Natural killer cell (primary cell): ENCODE measurements around the gene SLC39A3. TPM values are rescaled to one million over a fixed set of nuclear protein-coding genes. Genes with fewer than 3 reads are reported as not detected.

Experiments used
- ATAC-seq, 3 donors: fragments of 150-1000 bp in 2 of 3; fragments of 200-7000 bp in 1 of 3; cut with Tn5 transposase; 1 replicate in 1 of 3; 2 replicates in 2 of 3; pipeline ENCODE4 v1.10.0; 2021; ENCODE audit warnings: mild to moderate bottlenecking in 2 of 3, moderate library complexity in 2 of 3
- DNase-seq, 2 donors: peaks; one replicate each; pipeline versions ENCODE4 v3.0.0 to v3.0.0-alpha.2; 2013 to 2021; ENCODE audit warnings: mixed read lengths in 1 of 2
- H3K27ac ChIP-seq: one replicate; pipeline ENCODE4 v1.5.1; 2013; ENCODE audit warnings: mild to moderate bottlenecking, low read length
- H3K27me3 ChIP-seq: one replicate; pipeline ENCODE4 v1.6.1; 2013; ENCODE audit warnings: low read length; ENCODE audit not compliant: control insufficient read depth, insufficient read depth
- H3K36me3 ChIP-seq: one replicate; pipeline ENCODE4 v1.6.1; 2013; ENCODE audit warnings: low read length; ENCODE audit not compliant: control insufficient read depth, insufficient read depth
- H3K4me1 ChIP-seq: one replicate; pipeline ENCODE4 v1.6.1; 2013; ENCODE audit warnings: low read length; ENCODE audit not compliant: control insufficient read depth, insufficient read depth
- H3K4me3 ChIP-seq: one replicate; pipeline ENCODE4 v1.5.1; 2013; ENCODE audit warnings: low read length
- H3K9me3 ChIP-seq: one replicate; pipeline ENCODE4 v1.6.1; 2013; ENCODE audit warnings: low read length; ENCODE audit not compliant: control insufficient read depth, insufficient read depth
- H3K27ac Mint-ChIP-seq, 2 donors: one replicate each; pipeline ENCODE4 v1.8.0; 2022; ENCODE audit warnings: mild to moderate bottlenecking in 2 of 2, mixed read lengths in 2 of 2, moderate library complexity in 1 of 2
- H3K27me3 Mint-ChIP-seq, 2 donors: one replicate each; pipeline ENCODE4 v1.8.0; 2022; ENCODE audit warnings: low read depth in 2 of 2, mixed read lengths in 2 of 2
- H3K36me3 Mint-ChIP-seq: one replicate; pipeline ENCODE4 v1.8.0; 2022; ENCODE audit warnings: mixed read lengths
- H3K4me1 Mint-ChIP-seq, 2 donors: one replicate each; pipeline ENCODE4 v1.8.0; 2022; ENCODE audit warnings: mixed read lengths in 2 of 2
- H3K4me3 Mint-ChIP-seq: one replicate; pipeline ENCODE4 v1.8.0; 2022; ENCODE audit warnings: mild to moderate bottlenecking, moderate library complexity, mixed read lengths
- H3K9me3 Mint-ChIP-seq, 2 donors: one replicate each; pipeline ENCODE4 v1.8.0; 2022; ENCODE audit warnings: mixed read lengths in 2 of 2
- WGBS: methylation state at CpG from one replicate; pipeline ENCODE4 v1.1.7; 2013; ENCODE audit warnings: missing lambda C conversion rate; ENCODE audit not compliant: insufficient coverage; 5-methylcytosine and 5-hydroxymethylcytosine counted together
- intact Hi-C: fragments of 100-400 bp; cut with micrococcal nuclease; formaldehyde crosslinking; loops from one replicate; pipeline ENCODE4 v1.14.2; 2022
- total RNA-seq, 4 donors: library from RNA; stranded (reverse); fragments of 120-200 nt in 1 of 4; gene quantifications; one replicate each; pipeline versions ENCODE4 v1.2.3 to v1.2.4, GENCODE V29; 2013 to 2022
- TF ChIP-seq, protein P1 (sequence below): fragments of 200-600 bp; IDR thresholded peaks from one replicate; pipeline ENCODE4 v1.8.0; 2022; ENCODE audit warnings: antibody characterized with exemption

Gene SLC39A3
- total RNA-seq, 3 donors from 2014 or later (not counting 1 experiment from before 2014, with no cell fraction given), result 14.8 to 29.4 (median 19.6) TPM

DNA sequence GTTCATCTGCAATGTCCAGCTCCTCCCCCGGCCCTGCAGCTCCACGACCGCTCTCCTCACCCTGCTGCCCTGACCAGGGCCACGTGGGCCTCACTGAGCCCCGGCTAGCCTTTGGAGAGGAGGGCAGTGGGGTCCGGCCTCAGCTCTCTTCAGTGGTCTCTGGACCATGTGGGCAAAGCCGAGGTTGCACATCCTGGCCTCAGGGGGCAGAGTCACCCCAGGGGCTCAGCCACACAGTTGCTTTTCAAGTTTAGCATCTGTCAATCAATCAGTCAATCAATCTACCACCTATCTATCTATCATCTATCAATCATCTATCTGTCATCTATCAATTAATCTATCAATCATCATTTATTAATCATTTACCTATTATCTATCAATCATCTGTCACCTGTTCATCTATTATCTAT lies 15.7 kb downstream of the SLC39A3 start:
- no peak overlapping the region for H3K4me3 Mint-ChIP-seq
- no peaks in the 10 kb centered on the region for H3K9me3 Mint-ChIP-seq
- peaks cover 8 to 15% of the 10 kb centered on the region in 2 donors for H3K27me3 Mint-ChIP-seq

GRCh38 chr19:2723747-2724146 lies 16.1 kb downstream of the SLC39A3 start:
- Histone ChIP-seq H3K4me3 (no peak overlapping the region), H3K9me3 (no peaks in the 10 kb centered on the region), H3K27ac (no peak overlapping the region), H3K4me1 (peaks cover 21% of the 10 kb centered on the region), H3K36me3 (no peaks in the 10 kb centered on the region), H3K27me3 (peaks cover 17% of the 10 kb centered on the region)
- TF ChIP-seq, protein P1, sequence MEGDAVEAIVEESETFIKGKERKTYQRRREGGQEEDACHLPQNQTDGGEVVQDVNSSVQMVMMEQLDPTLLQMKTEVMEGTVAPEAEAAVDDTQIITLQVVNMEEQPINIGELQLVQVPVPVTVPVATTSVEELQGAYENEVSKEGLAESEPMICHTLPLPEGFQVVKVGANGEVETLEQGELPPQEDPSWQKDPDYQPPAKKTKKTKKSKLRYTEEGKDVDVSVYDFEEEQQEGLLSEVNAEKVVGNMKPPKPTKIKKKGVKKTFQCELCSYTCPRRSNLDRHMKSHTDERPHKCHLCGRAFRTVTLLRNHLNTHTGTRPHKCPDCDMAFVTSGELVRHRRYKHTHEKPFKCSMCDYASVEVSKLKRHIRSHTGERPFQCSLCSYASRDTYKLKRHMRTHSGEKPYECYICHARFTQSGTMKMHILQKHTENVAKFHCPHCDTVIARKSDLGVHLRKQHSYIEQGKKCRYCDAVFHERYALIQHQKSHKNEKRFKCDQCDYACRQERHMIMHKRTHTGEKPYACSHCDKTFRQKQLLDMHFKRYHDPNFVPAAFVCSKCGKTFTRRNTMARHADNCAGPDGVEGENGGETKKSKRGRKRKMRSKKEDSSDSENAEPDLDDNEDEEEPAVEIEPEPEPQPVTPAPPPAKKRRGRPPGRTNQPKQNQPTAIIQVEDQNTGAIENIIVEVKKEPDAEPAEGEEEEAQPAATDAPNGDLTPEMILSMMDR, result no peak
- H3K36me3 Mint-ChIP-seq, result no peaks in the 10 kb centered on the region
- intact Hi-C loops, result no loop called here
- H3K9me3 Mint-ChIP-seq, result no peaks in the 10 kb centered on the region
- no peak overlapping the region for H3K27ac Mint-ChIP-seq
- H3K4me1 Mint-ChIP-seq, result peaks cover 5% of the 10 kb centered on the region in 2 donors
- no peak for DNase-seq
- H3K4me3 Mint-ChIP-seq, result no peak overlapping the region
- 92% methylated on average over 14 of the region's 14 CpGs for WGBS
- no peak for ATAC-seq
- peaks cover 8 to 15% of the 10 kb centered on the region in 2 donors for H3K27me3 Mint-ChIP-seq

More for the DNA sequence above, 15.7 kb downstream of the SLC39A3 start:
- intact Hi-C loops, result no loop called here
- Mint-ChIP-seq H3K36me3 (no peaks in the 10 kb centered on the region), H3K4me1 (peaks cover 5% of the 10 kb centered on the region in 2 donors), H3K27ac (no peak overlapping the region)
- Histone ChIP-seq H3K27me3 (peaks cover 17% of the 10 kb centered on the region), H3K36me3 (no peaks in the 10 kb centered on the region), H3K4me3 (no peak overlapping the region), H3K4me1 (peaks cover 21% of the 10 kb centered on the region), H3K27ac (no peak overlapping the region), H3K9me3 (no peaks in the 10 kb centered on the region)
- no peak for ATAC-seq
- TF ChIP-seq, protein P1, result no peak
- 72% methylated on average over 7 of the region's 7 CpGs for WGBS
- no peak for DNase-seq

DNA sequence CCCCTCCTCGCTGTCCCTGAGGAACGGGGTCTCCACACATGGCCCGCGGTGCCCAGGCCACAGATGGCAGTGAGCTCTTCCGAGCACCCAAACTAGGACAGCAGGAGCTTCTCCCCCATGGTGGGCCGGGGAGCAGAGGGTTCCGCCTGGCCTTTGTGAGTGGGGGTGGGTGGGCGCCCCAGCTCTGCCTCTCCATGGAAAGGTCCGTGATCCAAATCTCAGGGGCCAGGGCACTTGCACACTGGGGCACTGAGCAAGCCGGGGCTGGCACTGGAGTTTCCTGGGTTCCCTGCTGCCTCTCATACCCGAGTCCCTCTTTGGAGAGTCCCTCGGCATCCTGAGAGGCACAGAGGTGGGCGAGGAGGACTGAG lies 16.5 kb downstream of the SLC39A3 start:
- no peak overlapping the region for H3K4me3 Mint-ChIP-seq
- TF ChIP-seq, protein P1, result no peak
- DNase-seq (no peak), ATAC-seq (no peak)
- H3K4me1 ChIP-seq, result peaks cover 21% of the 10 kb centered on the region
- H3K27ac Mint-ChIP-seq, result no peak overlapping the region
- intact Hi-C loops, result no loop called here
- no peak overlapping the region for H3K27ac ChIP-seq
- 91% methylated on average over 13 of the region's 13 CpGs for WGBS
- peaks cover 17% of the 10 kb centered on the region for H3K27me3 ChIP-seq
- H3K4me3 ChIP-seq, result no peak overlapping the region
- no peaks in the 10 kb centered on the region for H3K9me3 ChIP-seq
- H3K36me3 ChIP-seq, result no peaks in the 10 kb centered on the region
- peaks cover 5% of the 10 kb centered on the region in 2 donors for H3K4me1 Mint-ChIP-seq
- H3K36me3 Mint-ChIP-seq, result no peaks in the 10 kb centered on the region
- H3K27me3 Mint-ChIP-seq, result peaks cover 8 to 15% of the 10 kb centered on the region in 2 donors
- H3K9me3 Mint-ChIP-seq, result no peaks in the 10 kb centered on the region
